ENCODE data around the gene CTRB2.
"Not testable (repeated sequence)": the region's sequence is repeated elsewhere in the genome, so short reads cannot be mapped to it uniquely, and the experiment has no call there.

Gene CTRB2

GRCh38 chr16:75206749-75207451, at the start of gene CTRB2:
Gene CTRB2 (minus strand): TSS chr16:75207161. CDS start chr16:75207141, 20 bp downstream.
- DNase-seq: no peak

GRCh38 chr16:75256059-75256571, 49.2 kb upstream of the CTRB2 start:
- no peak for DNase-seq

GRCh38 chr16:75254359-75254837, 47.4 kb upstream of the CTRB2 start:
- no peak for DNase-seq

GRCh38 chr16:75252946-75253911, 46.3 kb upstream of the CTRB2 start:
- DNase-seq: no peak

- no peak for DNase-seq
Observed at GRCh38 chr16:75252049-75252864, 45.3 kb upstream of the CTRB2 start.

- DNase-seq: no peak
Observed at GRCh38 chr16:75251280-75252048, 44.5 kb upstream of the CTRB2 start, which contains the start of gene BCAR1. Gene BCAR1 (minus strand): TSS chr16:75251624. CDS start chr16:75251482, 142 bp downstream.

GRCh38 chr16:75250809-75251279, 43.9 kb upstream of the CTRB2 start:
- DNase-seq: no peak

- DNase-seq: no peak
Observed at GRCh38 chr16:75250089-75250808, 43.3 kb upstream of the CTRB2 start.

GRCh38 chr16:75249441-75249840, 42.5 kb upstream of the CTRB2 start:
- no peak for DNase-seq

- no peak for DNase-seq
Observed at GRCh38 chr16:75248536-75249380, 41.8 kb upstream of the CTRB2 start.

- DNase-seq: no peak
Observed at GRCh38 chr16:75248142-75248535, 41.2 kb upstream of the CTRB2 start.

GRCh38 chr16:75247249-75247648, 40.3 kb upstream of the CTRB2 start:
- DNase-seq: no peak

- no peak for DNase-seq
Observed at GRCh38 chr16:75246504-75247205, 39.7 kb upstream of the CTRB2 start.

GRCh38 chr16:75244844-75245758, 38.1 kb upstream of the CTRB2 start:
- DNase-seq: no peak

- DNase-seq: no peak
Observed at GRCh38 chr16:75244225-75244809, 37.4 kb upstream of the CTRB2 start.

GRCh38 chr16:75243667-75244224, 36.8 kb upstream of the CTRB2 start:
- no peak for DNase-seq

- DNase-seq: not testable (repeated sequence)
Observed at GRCh38 chr16:75242436-75243078, 35.6 kb upstream of the CTRB2 start.

Data from NCI-H2107 (cell line).